Keratinocyte (primary cell): ENCODE measurements around the gene CISD3.
"Not testable (repeated sequence)": the region's sequence is repeated elsewhere in the genome, so short reads cannot be mapped to it uniquely, and the experiment has no call there.

ENCODE experiments used
- EZH2 ChIP-seq: IDR thresholded peaks from one replicate; pipeline ENCODE4 v1.6.1; 2012; ENCODE audit warnings: inconsistent platforms, mild to moderate bottlenecking, low read length, moderate library complexity
- TF ChIP-seq, protein P1 (sequence below), 3 experiments: IDR thresholded peaks in 1 of 3; conservative IDR thresholded peaks in 1 of 3; optimal IDR thresholded peaks in 1 of 3; 2 replicates in 2 of 3; 3 replicates in 1 of 3; pipeline versions ENCODE3 to v1.5.1; 2011; ENCODE audit warnings: low read length in 3 of 3, mild to moderate bottlenecking in 3 of 3, moderate library complexity in 2 of 3, control low read depth in 1 of 3, inconsistent platforms in 1 of 3; ENCODE audit not compliant: insufficient read depth in 2 of 3; ENCODE audit errors: extremely low read depth in 1 of 3

DNA sequence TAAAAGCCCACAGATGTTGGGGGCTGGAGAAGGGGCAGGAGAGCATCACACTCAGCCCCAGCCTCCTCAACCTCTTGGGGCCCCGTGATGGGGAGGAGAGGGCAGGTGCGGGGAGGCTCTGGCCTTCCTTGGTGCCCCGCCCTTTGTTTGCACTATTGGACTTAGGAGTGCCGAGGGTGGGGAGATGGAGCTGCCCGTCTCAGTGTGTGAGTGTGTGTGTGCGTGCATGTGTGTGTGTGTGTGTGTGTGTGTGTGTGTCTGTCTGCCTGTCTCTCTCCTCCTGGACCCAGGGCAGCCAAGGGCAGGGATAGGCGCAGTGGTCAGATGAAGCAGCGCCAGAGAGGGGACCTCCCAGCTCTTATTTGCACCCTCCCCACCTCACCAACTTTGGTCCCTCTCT, 4.0 kb upstream of the CISD3 start:
- TF ChIP-seq, protein P1, sequence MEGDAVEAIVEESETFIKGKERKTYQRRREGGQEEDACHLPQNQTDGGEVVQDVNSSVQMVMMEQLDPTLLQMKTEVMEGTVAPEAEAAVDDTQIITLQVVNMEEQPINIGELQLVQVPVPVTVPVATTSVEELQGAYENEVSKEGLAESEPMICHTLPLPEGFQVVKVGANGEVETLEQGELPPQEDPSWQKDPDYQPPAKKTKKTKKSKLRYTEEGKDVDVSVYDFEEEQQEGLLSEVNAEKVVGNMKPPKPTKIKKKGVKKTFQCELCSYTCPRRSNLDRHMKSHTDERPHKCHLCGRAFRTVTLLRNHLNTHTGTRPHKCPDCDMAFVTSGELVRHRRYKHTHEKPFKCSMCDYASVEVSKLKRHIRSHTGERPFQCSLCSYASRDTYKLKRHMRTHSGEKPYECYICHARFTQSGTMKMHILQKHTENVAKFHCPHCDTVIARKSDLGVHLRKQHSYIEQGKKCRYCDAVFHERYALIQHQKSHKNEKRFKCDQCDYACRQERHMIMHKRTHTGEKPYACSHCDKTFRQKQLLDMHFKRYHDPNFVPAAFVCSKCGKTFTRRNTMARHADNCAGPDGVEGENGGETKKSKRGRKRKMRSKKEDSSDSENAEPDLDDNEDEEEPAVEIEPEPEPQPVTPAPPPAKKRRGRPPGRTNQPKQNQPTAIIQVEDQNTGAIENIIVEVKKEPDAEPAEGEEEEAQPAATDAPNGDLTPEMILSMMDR (optimal IDR thresholded peaks at IDR 0.05 in 1 of 3, IDR thresholded peaks at IDR 0.05 in 1 of 3, conservative IDR thresholded peaks at IDR 0.05 in 1 of 3; ENCODE audit: extremely low read depth in 1 of 3, insufficient read depth in 2 of 3, low read length in 3 of 3): not testable (repeated sequence)
- not testable (repeated sequence) for TF ChIP-seq EZH2
